Endothelial cell of umbilical vein (primary cell): ENCODE results near the gene LILRA5. TPM values are rescaled to one million over a fixed set of nuclear protein-coding genes. Genes with fewer than 3 reads are reported as not detected.
A peak's percentile ranks its signal among the peaks of the same experiment; 100 is the strongest.

Experiments used
- BruUV-seq: library from RNA; stranded (reverse); fragments of 400-500 nt; replicated peaks from 2 replicates; lab custom pipeline; 2021; lab: Mats Ljungman, UMichigan
- CTCF ChIA-PET: fragments of 300-600, 350-600 bp; sonication (Branson Sonifier 250); formaldehyde crosslinking; loops from one replicate; lab custom pipeline; 2021; ENCODE audit warnings: antibody characterized with exemption, inconsistent platforms; lab: Charles Lee
- POLR2A ChIA-PET: fragments of 300-600, 350-600 bp; sonication (Branson Sonifier 250); formaldehyde crosslinking; loops from one replicate; lab custom pipeline; 2021; ENCODE audit warnings: antibody characterized with exemption, inconsistent platforms; lab: Charles Lee
- DNase-seq: peaks from one replicate; pipeline ENCODE4 v3.0.0-alpha.2; 2011; ENCODE audit warnings: low read depth, low spot score
- FAIRE-seq: peaks from 2 replicates; lab custom pipeline; 2011; peaks lifted over from hg19 to GRCh38; lab: Jason Lieb, UNC
- H2AFZ ChIP-seq: 2 replicates; pipeline ENCODE4 v1.6.0; 2012; ENCODE audit warnings: low read depth, low read length, control low read depth, inconsistent platforms
- H3K27ac ChIP-seq: 2 replicates; pipeline ENCODE4 v1.5.1; 2011; ENCODE audit warnings: low read depth, mild to moderate bottlenecking, control low read depth, low read length, moderate library complexity; ENCODE audit not compliant: insufficient read depth
- H3K27me3 ChIP-seq, 2 experiments: 2 replicates each; pipeline versions ENCODE4 v1.6.0 to v1.6.1; 2011; ENCODE audit warnings: low read length in 2 of 2, mixed read lengths in 1 of 2; ENCODE audit not compliant: control insufficient read depth in 2 of 2, insufficient read depth in 2 of 2
- H3K36me3 ChIP-seq, 2 experiments: 2 replicates in 1 of 2; 3 replicates in 1 of 2; pipeline ENCODE4 v1.5.1; 2011; ENCODE audit warnings: low read length in 2 of 2, mild to moderate bottlenecking in 1 of 2, moderate library complexity in 1 of 2; ENCODE audit not compliant: control insufficient read depth in 2 of 2, insufficient read depth in 2 of 2; ENCODE audit errors: extremely low read depth in 1 of 2
- H3K4me1 ChIP-seq: 3 replicates; pipeline ENCODE4 v1.5.1; 2011; ENCODE audit warnings: mild to moderate bottlenecking, low read length; ENCODE audit not compliant: control insufficient read depth, insufficient read depth; ENCODE audit errors: extremely low read depth
- H3K4me2 ChIP-seq: 2 replicates; pipeline ENCODE4 v1.6.1; 2011; ENCODE audit warnings: low read length, control low read depth, mixed read lengths; ENCODE audit not compliant: insufficient read depth
- H3K4me3 ChIP-seq, 3 experiments: fragments of 200-600 bp in 1 of 3; sonication (generic), shearing (Covaris generic) in 1 of 3; replicated peaks in 1 of 3; 2 replicates each; pipeline ENCODE4 v1.5.1; 2011 to 2016; ENCODE audit warnings: control low read depth in 3 of 3, low read length in 3 of 3, mild to moderate bottlenecking in 2 of 3, inconsistent platforms in 1 of 3, low read depth in 1 of 3, moderate library complexity in 1 of 3; ENCODE audit not compliant: insufficient read depth in 1 of 3
- H3K79me2 ChIP-seq: 2 replicates; pipeline ENCODE4 v1.6.0; 2012; ENCODE audit warnings: low read length, inconsistent platforms; ENCODE audit not compliant: control insufficient read depth, insufficient read depth
- H3K9ac ChIP-seq: replicated peaks from 2 replicates; pipeline ENCODE3; 2011; ENCODE audit warnings: low read length, control low read depth; ENCODE audit not compliant: insufficient read depth; ENCODE audit errors: extremely low read depth
- H3K9me1 ChIP-seq: replicated peaks from 3 replicates; pipeline ENCODE4 v1.6.0; 2011; ENCODE audit warnings: mild to moderate bottlenecking, low read length; ENCODE audit not compliant: control insufficient read depth, insufficient read depth; ENCODE audit errors: extremely low read depth
- H3K9me3 ChIP-seq: replicated peaks from 2 replicates; pipeline ENCODE4 v1.5.1; 2012; ENCODE audit warnings: low read length, inconsistent platforms; ENCODE audit not compliant: control insufficient read depth, insufficient read depth
- H4K20me1 ChIP-seq: replicated peaks from 2 replicates; pipeline ENCODE3; 2011; ENCODE audit warnings: mild to moderate bottlenecking, low read length; ENCODE audit not compliant: control insufficient read depth, insufficient read depth; ENCODE audit errors: extremely low read depth
- EZH2 ChIP-seq: IDR thresholded peaks from 2 replicates; pipeline ENCODE4 v1.6.1; 2012; ENCODE audit warnings: borderline replicate concordance, low read depth, mild to moderate bottlenecking, moderate library complexity, low read length, inconsistent platforms; ENCODE audit not compliant: severe bottlenecking
- FOS ChIP-seq: IDR thresholded peaks from 2 replicates; pipeline ENCODE4 v1.6.1; 2011; ENCODE audit warnings: mild to moderate bottlenecking, low read length, moderate library complexity, borderline replicate concordance; ENCODE audit not compliant: insufficient read depth
- GATA2 ChIP-seq: IDR thresholded peaks from 2 replicates; pipeline ENCODE4 v1.7.0; 2011; ENCODE audit warnings: low read depth, mild to moderate bottlenecking, moderate library complexity, mixed read lengths, low read length; ENCODE audit not compliant: insufficient read length, insufficient read depth
- JUN ChIP-seq: IDR thresholded peaks from 2 replicates; pipeline ENCODE4 v1.6.1; 2011; ENCODE audit warnings: borderline replicate concordance, low read depth; ENCODE audit not compliant: insufficient read length, insufficient read depth
- MYC ChIP-seq: IDR thresholded peaks from one replicate; pipeline ENCODE4 v1.6.1; 2011; ENCODE audit warnings: mild to moderate bottlenecking, low read depth, low read length
- POLR2A ChIP-seq: IDR thresholded peaks from 2 replicates; pipeline ENCODE4 v1.6.1; 2012; ENCODE audit warnings: low read depth, mild to moderate bottlenecking, control low read depth, low read length
- POLR2AphosphoS5 ChIP-seq: IDR thresholded peaks from 2 replicates; pipeline ENCODE4 v1.6.1; 2012; ENCODE audit warnings: low read depth, mild to moderate bottlenecking, control low read depth, low read length, moderate library complexity; ENCODE audit not compliant: insufficient read depth
- dilution Hi-C: fragments of 300-500 bp; cut with MboI; formaldehyde crosslinking; loops from one replicate; pipeline ENCODE4 v1.15.0; 2019; ENCODE audit warnings: low sequenced_read_pairs; ENCODE audit not compliant: extremely low pct_ligation_motif_present
- intact Hi-C: fragments of 100-400 bp; cut with micrococcal nuclease; formaldehyde crosslinking; loops from one replicate; pipeline ENCODE4 v1.10.0; 2022
- polyA plus RNA-seq, 4 experiments: library from polyadenylated mRNA; depleted of rRNA in 3 of 4; stranded (reverse) in 3 of 4; unstranded in 1 of 4; fragments of >200 nt; gene quantifications; 2 replicates each; pipeline versions ENCODE4 v1.2.1 to v1.2.3, GENCODE V29; 2011 to 2012; ENCODE audit warnings: missing spikeins in 1 of 4
- total RNA-seq: library from RNA; stranded (reverse); gene quantifications from 2 replicates; pipeline ENCODE4 v1.2.3, GENCODE V29; 2021
- TF ChIP-seq, protein P1 (sequence below): IDR thresholded peaks from 2 replicates; pipeline ENCODE4 v1.6.1; 2011; ENCODE audit not compliant: insufficient read depth, insufficient read length
- TF ChIP-seq, protein P2 (sequence below), 2 donors: IDR thresholded peaks; 1 replicate in 1 of 2; 2 replicates in 1 of 2; pipeline ENCODE4 v1.5.1; 2011; ENCODE audit warnings: low read length in 2 of 2, mild to moderate bottlenecking in 2 of 2, moderate library complexity in 2 of 2, control low read depth in 1 of 2, inconsistent platforms in 1 of 2, low read depth in 1 of 2; ENCODE audit not compliant: insufficient read depth in 1 of 2; ENCODE audit errors: extremely low read depth in 1 of 2

LILRA5 gene
- total and polyA plus RNA-seq, 2 donors (not counting 3 experiments of a cell fraction or from before 2014, with no cell fraction given) = not detected

DNA sequence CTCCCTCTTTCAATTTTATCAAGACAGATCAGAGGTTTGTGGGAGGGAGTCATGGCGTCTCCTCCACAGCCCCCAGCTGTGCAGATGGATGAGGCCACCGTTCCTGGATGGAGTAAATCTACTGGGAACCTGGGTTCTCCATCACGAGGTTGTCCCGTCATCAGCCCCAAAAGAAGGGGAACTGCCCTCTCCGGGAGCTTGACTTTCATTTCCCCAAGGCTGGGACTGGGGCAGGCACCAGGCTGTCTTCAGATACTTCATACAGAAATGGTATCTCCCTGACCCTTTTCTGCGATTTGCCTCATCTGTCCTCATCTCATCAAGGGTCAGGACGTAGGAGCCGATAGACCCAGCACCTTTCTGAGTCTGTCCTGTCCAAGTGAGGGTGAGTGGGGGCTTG lies 41.9 kb downstream of the LILRA5 start:
- Histone ChIP-seq H3K4me3 (no peak overlapping the region), H3K79me2 (no peaks in the 10 kb centered on the region), H3K9me3 (no peaks in the 10 kb centered on the region), H3K27ac (no peak overlapping the region), H4K20me1 (no peaks in the 10 kb centered on the region), H3K36me3 (no peaks in the 10 kb centered on the region), H3K9me1 (no peaks in the 10 kb centered on the region), H3K4me1 (no peaks in the 10 kb centered on the region), H3K4me2 (no peak overlapping the region), H2AFZ (no peak overlapping the region), H3K9ac (no peak overlapping the region), H3K27me3 (peaks cover 6 to 9% of the 10 kb centered on the region in 2 experiments)
- BruUV-seq = no TSS peak
- POLR2A ChIA-PET = no interaction called here
- intact Hi-C loops = no loop called here
- FAIRE-seq (no peak), DNase-seq (no peak)
- dilution Hi-C loops = no loop called here
- TF ChIP-seq, protein P1, sequence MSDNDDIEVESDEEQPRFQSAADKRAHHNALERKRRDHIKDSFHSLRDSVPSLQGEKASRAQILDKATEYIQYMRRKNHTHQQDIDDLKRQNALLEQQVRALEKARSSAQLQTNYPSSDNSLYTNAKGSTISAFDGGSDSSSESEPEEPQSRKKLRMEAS = no peak
- CTCF ChIA-PET = no interaction called here

DNA sequence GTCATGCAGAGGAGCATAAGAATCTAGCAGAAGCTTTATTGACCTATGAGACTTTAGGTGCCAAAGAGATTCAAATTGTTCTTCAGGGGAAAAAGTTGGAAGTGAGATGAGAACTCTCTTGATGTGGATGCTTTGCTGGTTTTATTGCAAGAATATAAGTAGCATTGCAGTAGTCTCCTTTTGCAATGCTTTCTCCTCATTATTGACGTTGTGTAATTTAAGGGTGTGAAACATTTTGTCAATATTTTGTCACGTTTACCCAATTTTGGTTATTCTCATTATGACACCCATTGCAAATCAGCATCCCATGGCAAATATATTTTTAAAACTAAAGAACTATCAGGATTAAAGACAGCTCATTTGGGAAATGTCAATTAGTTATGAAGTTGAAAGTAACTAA lies 44.0 kb downstream of the LILRA5 start:
- no peaks in the 10 kb centered on the region for H3K79me2 ChIP-seq
- H4K20me1 ChIP-seq = no peaks in the 10 kb centered on the region
- ChIA-PET CTCF (no interaction called here), POLR2A (no interaction called here)
- H3K4me2 ChIP-seq = no peak overlapping the region
- H3K27me3 ChIP-seq = peaks cover 6 to 9% of the 10 kb centered on the region in 2 experiments
- H2AFZ ChIP-seq = no peak overlapping the region
- no peaks in the 10 kb centered on the region for H3K9me3 ChIP-seq
- H3K4me3 ChIP-seq = no peak overlapping the region
- H3K9me1 ChIP-seq = no peaks in the 10 kb centered on the region
- dilution Hi-C loops (no loop called here), intact Hi-C loops (no loop called here)
- no TSS peak for BruUV-seq
- no peak overlapping the region for H3K9ac ChIP-seq
- no peak for DNase-seq
- no peak overlapping the region for H3K27ac ChIP-seq
- TF ChIP-seq, protein P2, sequence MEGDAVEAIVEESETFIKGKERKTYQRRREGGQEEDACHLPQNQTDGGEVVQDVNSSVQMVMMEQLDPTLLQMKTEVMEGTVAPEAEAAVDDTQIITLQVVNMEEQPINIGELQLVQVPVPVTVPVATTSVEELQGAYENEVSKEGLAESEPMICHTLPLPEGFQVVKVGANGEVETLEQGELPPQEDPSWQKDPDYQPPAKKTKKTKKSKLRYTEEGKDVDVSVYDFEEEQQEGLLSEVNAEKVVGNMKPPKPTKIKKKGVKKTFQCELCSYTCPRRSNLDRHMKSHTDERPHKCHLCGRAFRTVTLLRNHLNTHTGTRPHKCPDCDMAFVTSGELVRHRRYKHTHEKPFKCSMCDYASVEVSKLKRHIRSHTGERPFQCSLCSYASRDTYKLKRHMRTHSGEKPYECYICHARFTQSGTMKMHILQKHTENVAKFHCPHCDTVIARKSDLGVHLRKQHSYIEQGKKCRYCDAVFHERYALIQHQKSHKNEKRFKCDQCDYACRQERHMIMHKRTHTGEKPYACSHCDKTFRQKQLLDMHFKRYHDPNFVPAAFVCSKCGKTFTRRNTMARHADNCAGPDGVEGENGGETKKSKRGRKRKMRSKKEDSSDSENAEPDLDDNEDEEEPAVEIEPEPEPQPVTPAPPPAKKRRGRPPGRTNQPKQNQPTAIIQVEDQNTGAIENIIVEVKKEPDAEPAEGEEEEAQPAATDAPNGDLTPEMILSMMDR (IDR thresholded peaks at IDR 0.05; ENCODE audit: extremely low read depth in 1 of 2, insufficient read depth in 1 of 2, low read depth in 1 of 2, low read length in 2 of 2) = no peak
- TF ChIP-seq POLR2A (no peak), GATA2 (no peak), FOS (no peak), JUN (no peak), MYC (no peak), POLR2AphosphoS5 (no peak), EZH2 (no peak)
- TF ChIP-seq, protein P1 = no peak
- FAIRE-seq = peak; percentile 8
- no peaks in the 10 kb centered on the region for H3K36me3 ChIP-seq
- H3K4me1 ChIP-seq = no peaks in the 10 kb centered on the region
